Stimulated activated CD8-positive, alpha-beta memory T cell treated with anti-CD3 and anti-CD28 coated beads, Interleukin-15, amount 100 ng/mL, for 4 hours (primary cell): ENCODE results near the gene SUGCT.

Experiments used
- DNase-seq, 2 donors: peaks; one replicate each; pipeline ENCODE4 v3.0.0-alpha.2; 2020; ENCODE audit warnings: low read depth in 2 of 2

SUGCT gene

DNA sequence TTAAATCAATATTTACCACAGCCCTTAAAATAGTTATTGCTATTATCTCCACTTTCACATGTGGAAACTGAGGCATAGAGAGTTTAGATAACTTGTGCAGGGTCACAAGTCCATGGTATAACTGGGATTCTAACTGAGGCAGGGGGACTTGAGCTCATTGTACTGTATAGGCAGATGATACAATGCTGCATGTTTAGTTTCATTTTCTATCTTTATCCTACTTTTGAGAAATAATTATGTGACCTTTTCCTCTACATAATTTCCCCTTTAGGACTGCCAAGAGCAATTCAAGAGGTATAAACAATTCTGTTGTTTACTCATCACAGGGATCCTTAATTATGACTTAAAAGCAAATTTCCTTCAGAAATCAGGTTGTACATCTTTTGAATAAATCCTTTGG is 193.1 kb downstream of the SUGCT start:
- no peak for DNase-seq

DNA sequence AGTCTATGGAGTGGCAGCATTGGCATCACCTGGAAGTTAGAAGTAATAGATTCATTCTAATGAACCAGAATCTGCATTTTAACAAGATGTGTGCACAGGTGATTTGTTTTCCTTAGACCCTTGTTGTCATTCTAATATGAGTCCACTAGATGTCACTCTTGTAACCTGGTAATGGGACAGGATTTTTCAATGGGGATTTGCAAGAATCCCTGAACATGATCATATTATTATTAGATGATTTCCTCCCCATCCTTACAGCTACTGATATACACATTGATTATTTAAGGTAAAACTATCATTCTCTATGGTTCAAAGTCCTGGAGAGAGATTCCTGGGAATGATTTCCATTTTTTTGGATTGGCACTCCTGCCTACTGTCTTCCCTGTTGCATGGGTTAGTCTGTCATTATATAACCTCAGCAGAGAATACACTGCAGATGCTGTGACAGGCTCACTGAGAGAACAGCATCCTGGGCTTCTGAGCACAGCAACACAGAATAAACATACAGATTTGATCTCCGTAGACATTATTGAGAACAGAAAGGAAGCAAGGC is 194.9 kb downstream of the SUGCT start:
- no peak for DNase-seq

DNA sequence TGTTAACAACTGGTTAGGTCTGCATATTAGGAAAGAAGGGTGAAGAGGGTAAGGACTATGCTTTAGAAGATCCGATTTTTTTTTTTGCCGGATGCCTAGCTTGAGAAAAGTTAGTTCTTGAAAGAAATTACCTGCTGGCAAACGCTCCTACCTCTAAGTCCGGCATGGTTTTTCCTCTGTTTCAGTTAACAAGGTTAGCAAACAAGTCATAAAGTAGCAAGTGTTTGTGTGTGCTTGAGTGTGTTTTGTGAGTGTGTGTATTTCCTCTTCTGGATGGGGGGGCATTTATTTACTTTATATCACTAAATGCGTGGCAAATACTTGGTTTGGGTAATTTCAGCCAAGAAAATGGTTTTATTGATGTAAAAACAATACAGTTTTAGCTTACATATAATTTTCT is 195.6 kb downstream of the SUGCT start:
- no peak for DNase-seq

DNA sequence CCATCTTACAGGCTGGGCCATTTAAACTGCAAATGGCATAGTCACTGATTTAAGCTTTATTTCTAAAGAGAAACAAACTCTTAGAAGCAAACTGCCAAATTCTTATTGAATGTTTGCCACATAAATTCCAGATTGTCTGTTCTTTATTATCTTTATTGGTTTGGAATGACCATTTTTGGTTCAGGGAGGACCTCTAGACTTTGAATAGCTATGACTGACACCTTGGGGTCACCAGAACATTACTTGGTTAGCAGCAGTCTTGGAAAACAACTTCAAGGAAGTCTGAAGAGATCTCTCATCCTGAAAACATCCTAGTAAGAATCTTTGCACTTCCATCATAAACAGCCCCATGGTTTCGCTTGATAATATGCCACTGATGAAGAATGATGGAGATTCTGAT is 197.1 kb downstream of the SUGCT start:
- no peak for DNase-seq

DNA sequence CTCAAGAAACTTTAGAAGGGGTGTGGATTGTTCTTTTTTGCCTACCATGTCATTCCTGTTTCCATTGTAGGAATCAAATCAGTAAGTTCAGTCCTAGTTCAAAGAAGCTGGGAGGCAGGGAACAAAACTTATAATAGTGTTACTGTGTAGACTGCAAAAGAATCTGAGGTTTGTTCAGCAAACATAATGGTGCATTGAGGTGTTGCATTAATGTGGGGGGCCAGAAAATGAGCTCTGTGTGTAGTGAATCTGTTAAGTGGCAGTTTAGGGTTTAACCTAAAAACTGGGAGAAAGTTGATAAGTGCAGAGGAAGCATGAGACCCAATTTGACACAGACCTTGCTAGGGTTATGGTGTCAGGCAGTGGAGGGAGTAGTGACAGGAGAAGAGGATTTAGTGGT is 197.7 kb downstream of the SUGCT start:
- no peak for DNase-seq

DNA sequence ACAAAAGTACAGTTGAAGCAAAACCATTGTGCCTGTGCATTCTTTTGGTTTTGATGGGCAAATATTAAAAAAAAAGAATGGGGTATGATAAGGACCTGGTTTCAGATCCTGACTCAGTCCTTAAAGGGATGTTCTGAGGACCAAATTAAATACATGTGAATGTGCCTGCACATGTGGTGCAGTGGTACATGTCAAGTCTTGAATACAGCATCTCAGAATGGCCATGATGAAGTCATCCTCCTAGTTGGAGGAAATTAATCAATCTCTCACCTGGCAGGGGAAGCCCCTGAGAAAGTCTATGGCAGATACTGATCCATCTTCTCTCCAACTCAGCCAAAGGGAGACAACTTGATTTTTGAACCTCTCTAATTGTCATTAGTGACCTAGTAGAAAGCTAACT is 207.0 kb downstream of the SUGCT start:
- no peak for DNase-seq

DNA sequence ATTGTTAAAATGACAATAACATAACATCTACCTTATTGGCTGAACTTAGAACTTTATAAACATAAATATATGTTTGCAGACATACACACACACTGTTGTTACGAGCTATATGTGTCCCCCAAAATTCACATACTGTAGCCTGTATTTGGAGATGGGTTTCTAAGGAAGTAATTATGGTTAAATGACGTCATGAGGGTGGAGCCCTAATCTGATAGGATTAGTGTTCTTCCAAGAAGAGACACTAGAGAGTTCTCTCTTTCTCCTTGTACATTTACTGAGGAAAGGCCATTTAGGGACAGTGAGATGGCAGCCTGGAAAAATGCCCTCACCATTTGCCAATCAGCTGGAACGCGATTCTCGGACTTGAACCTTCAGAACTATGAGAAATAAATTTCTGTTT is 211.7 kb downstream of the SUGCT start:
- no peak for DNase-seq

DNA sequence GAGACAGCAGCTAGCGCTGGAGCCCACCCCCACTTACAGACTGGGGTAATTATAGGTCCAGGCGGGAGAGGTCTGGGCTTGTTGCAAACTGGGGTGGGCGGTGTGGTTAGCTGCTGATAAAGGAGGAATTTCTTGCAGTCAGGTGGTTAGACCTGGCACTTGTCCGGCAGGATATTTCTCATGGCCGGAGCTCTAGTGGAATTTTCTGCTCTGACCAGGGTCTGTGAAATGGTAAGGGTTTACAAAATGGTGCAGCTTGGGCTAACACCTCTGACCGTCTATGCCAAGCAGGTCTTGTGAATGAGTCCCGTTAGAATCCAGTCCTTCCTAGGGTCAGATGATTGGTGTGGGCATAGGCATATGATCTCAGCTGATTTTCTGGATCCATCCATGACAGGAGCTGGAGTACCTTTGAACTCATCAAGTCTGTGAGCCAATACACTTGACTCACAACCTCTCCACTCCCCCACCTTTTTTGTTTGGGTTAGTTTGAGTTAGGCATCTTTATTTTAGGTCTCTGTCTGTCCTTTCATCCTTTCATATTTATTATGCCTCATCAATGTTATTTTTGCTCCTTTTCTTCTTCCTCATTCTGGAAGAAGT is 213.4 kb downstream of the SUGCT start:
- DNase-seq = no peak

DNA sequence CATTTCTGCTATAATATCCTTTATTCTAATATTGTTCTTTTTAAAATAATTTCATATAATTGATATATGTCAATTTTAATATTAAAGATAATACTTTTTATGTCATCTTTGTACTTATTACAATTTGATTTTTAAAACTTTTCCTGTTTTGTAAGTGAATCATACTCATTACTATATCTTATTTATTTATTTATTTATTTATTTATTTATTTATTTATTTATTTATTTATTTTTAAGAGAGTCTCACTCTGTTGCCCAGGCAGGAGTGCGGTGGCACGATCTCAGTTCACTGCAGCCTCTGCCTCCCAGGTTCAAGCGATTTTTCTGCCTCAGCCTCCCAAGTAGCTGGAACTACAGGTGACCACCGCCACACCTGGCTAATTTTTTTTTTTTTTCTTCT is 215.3 kb downstream of the SUGCT start:
- DNase-seq = no peak

DNA sequence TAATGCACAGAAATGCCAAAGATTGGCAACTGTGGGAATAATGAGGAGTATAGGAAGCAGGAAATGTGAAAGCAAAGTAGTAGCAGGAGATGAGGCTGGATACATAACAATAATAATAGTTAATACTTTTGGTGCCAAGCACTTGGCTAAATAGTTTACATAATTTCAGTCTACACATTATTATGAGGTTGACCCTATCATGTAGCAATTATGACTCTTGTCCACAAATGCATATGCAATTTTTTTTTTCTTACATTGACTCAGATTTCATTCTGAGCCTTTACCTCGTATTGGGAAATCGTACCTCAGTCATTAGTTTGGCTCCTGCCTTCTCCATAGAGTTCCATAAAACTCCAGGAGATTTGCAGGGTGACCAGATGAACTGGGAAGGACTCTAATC is 219.9 kb downstream of the SUGCT start:
- no peak for DNase-seq

DNA sequence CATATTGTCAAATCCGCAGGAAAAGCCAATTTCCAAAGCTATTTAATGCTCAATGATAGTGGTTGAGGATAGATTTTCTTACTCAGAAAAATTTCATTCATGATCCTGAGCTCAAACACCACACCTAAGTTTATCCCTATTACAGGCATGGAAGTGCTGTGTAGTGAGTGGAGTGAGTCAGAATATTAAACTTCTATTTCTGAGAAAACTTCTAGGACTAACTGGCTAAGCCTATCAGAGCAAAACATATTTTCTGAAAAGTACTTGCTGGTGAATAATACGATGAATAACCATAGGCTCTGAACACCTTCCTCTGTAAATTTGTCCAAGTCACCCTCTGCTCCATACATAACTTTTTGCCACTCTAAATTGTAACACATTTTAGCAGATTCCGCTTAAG is 221.5 kb downstream of the SUGCT start:
- DNase-seq = no peak

DNA sequence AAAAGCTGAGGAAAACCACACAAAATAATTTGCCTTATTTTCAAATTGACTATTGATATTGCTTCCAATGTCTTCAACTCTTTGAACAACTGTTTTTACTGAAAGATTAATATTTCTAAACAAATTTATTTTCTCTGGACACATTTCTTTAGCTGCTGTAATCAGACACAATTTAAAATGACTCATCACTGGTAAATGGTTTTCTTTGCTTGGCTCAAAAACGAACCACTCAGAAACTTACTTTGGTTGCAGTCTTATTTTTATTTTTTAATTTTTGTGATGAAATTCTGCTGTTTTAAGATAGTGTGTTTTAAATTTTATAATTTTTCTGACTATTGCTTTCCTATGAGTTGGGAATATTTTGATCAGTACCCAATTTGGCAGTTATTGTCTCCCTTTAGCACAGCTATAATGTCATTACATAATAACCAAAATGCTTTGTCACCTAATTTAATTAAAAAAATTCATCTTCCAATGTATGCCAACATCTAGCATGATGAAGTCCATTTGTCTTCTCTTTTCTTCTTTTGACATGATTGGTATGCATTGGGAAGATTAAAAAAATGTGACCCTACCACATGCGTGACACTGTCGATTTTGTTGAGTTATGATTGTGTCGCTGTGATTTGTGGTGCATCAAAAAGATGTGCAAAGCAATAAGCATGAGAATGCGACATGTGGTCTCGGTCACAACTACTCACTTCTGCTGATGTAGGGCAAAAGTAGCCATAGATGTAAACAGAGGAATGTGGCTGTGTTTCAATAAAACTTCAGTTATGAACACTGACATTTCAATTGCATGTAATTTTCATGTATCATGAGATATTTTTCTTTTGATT is 222.3 kb downstream of the SUGCT start:
- DNase-seq = no peak

DNA sequence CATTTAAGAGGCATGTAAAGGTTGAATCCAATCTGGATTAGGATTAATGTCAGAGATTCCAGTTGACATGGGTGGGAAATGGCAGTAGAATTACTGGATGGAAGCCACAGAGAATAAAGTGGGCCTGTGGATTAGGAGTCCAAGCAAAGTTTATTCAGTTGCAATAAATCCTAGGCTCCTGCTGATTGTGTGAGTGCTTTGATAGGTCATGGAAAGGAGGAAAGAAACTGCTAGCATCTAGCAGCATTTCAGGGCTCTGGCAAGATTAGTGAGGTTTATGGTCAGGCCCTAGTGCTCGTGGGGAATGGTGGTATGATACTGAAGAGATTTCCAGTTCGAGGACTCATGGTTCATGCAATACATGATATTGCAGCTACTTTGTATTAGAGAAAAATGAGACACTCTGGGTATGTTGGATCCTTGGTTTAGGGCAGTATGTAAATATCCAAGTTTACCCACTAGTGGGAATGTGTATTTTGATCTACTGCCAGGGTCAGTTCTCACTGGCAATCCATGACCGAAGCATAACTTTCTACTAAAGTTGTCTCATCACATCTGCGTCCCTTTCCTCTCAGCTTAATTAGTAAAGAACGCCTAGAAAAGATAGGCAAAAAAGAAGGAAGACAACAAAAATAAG is 235.0 kb downstream of the SUGCT start:
- DNase-seq = no peak

DNA sequence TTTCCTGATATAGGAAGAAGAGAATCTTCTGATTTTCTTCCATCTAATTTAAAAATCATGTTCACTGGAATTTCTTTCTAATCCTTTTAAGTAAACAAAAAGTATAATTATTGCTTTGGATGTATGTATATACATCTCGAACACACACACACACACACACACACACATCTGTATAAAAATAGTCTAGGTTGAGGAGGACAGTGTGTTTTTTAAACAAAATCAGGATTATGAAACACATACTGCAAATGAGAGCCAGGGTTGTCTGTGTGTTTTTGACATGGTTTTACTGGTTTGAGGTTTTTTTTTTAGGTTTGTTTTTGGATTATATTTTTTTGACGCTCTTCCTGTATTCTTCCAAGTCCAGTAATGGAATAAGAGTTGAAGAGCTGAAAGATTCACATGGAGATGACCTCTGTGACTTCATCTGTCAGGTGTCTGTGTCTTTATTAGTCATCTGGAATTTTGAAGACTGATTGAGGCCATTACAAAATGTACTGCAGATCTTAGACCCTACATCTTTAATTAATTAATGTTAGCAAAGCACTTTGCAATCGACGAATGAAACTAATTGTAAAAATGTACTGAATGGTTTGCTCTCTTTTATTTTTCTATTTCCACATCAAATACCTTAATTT is 237.1 kb downstream of the SUGCT start:
- no peak for DNase-seq

DNA sequence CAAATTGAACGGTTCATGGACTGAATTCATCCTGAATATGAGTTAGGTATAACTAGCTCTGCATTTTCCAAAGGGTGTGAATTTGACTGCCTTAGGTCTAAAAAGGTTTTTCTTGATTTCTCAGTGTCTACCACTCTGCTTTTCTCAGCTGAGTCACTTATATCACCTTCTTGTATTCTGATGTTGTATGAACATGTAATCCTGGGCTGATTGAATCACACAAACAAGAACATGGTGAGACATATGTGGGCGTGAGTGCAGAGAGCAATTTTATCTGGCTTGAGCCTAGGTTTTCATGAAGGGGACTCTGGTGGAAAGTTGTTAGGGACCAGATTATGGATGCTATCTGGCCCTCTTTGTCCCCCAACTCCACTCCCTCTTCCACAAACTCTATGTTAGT is 239.8 kb downstream of the SUGCT start:
- no peak for DNase-seq

DNA sequence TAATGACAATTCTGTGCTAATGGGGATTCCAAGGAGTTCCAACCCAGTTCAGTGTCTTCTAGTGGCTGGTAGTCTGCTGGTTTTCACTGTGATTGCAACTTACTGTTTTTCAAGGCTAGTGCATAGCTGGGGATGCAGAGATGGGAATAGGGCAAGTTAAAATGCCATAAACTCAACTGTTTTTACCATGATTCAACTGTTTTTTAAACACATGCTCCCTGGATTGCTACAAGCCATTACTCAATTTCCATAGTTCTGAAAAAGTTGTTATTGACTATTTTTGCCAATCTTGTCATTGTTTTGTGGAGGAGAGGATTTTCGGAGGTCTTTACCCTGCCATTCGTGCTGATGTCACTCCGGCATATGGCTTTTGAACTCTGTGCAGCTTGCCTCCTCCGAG is 245.3 kb downstream of the SUGCT start:
- DNase-seq = no peak

DNA sequence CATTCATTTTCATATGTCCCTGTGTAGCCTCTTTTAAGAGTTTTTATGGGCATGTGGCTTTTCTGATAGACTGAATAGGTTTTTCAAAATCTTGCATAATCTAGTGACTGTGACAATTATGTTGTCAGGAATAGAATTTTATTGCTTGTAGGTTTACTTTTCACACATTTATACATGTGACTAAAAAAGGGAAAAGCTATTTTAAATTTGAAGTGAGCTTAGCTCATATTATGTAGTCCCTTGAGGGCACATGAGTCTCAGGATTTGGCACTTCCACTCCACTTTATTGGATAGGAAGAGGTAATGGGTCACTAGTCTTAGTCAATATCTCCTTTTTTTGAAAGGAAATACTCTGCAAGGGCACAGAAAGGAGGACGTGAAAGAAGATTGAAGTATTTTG is 247.3 kb downstream of the SUGCT start:
- DNase-seq = no peak

DNA sequence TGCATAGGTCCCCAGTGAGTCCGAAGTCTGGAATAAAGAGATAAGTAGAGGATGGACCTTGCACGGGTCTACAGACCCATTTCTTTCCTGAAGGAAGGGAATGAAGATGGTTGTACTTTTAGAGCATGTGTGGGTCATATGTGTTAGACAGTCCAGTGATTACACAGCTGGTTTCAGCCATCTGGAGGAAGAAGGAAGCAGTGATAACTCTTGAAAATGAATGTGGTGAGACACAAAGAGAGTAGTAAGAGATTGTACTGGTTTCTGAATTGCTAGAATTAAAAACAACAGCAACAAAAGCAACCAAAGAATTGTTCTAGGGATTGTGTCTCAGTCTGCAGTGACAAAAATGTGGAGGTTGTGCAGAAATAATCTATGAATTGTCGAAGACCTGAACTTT is 258.9 kb downstream of the SUGCT start:
- DNase-seq = no peak

DNA sequence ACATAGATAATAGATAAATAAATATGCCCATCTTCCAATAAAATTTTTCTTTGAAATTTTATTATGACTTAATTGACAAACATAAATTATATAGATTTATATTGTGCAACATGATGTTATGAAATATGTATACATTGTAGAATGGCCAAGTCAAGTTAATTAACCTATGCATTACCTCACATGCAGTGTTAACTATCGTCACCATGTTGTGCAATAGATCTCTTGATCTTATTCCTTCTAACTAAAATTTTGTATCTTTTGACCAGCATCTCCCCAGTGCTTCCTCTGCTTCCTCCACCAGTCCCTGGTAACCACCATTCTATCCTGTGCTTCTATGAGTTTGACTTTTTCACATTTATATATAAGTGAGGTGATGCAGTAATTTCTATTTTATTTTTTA is 259.6 kb downstream of the SUGCT start:
- no peak for DNase-seq

DNA sequence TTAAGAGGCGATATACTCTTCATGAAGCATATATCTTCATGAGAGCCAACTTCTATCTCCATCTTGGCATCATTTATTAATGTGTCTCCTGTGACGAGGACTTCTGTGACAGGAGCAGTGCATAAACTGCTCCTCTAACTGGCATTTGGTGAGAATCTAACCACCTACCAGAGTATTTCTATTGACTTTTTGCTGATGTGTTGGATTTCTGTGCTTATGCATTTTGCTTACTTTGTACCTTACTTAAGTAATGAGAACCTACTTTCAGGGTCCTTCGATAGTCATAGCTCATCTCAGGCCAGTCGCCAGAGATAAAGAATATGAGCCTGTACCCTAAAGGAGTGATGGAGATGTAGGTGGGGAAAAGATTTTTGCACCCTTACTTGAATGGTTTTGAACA is 265.7 kb downstream of the SUGCT start:
- DNase-seq = no peak

DNA sequence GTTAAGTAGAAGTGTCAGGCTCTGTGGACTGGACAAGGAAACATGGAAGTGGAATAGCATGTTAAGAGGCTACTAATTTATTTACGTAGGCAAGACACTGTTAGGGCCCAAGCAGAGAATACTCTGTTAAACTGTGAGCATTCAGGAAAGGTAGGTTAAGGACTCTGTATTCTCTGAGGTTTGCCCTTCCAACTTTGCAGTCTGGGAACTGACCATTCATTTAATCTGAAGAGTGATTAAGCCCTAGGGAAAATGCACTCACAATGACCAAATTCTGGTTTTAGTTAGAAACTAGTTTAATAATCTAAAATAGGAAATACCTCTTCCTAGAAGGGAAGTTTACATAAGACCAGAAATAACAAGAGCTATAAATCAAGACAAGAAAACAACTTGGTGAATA is 266.6 kb downstream of the SUGCT start:
- no peak for DNase-seq

DNA sequence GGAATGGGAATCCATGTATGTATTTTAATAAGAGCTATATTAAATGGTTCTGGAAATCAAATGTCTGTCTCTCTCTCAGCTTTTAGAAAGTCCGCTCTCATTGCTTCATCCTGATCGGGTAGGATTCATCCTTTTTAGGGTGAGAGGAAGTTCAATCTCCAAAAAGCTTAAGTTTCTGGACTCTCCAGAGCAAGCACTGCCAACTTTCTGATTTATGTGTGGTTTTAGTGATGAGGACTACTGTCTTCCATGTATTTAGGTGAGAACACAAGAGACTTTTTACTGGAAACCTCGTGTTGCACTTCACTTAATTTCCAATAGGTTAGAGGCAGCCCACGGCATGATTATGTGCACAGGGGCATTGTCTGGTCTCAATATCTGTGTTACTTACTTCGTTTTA is 267.9 kb downstream of the SUGCT start:
- no peak for DNase-seq
